ENCODE measurements around the gene MEIOSIN. TPM values are rescaled to one million over a fixed set of nuclear protein-coding genes. Genes with fewer than 3 reads are reported as not detected.
"Not testable (repeated sequence)": the region's sequence is repeated elsewhere in the genome, so short reads cannot be mapped to it uniquely, and the experiment has no call there.

MEIOSIN gene
- total RNA-seq, 2 experiments from 2014 or later: not detected

GRCh38 chr19:45739498-45740439 is 6.5 kb downstream of the MEIOSIN start:
- no peak overlapping the region for H3K27ac Mint-ChIP-seq
- intact Hi-C loops (cut with micrococcal nuclease): no loop called here
- peaks cover 2% of the 10 kb centered on the region for H3K27me3 Mint-ChIP-seq
- H3K4me3 Mint-ChIP-seq: no peak overlapping the region
- ATAC-seq: no peak
- no peaks in the 10 kb centered on the region for H3K4me1 Mint-ChIP-seq (ENCODE audit: low read depth)
- H3K36me3 Mint-ChIP-seq (ENCODE audit: low read depth): no peaks in the 10 kb centered on the region
- ChIA-PET POLR2A (interaction anchor here (0.6 kb wide), 1 partner anchor 87 kb away, joined by 3 read pairs; no protein-coding TSS in a partner anchor), CTCF (no interaction called here)
- no peaks in the 10 kb centered on the region for H3K9me3 Mint-ChIP-seq
- TF ChIP-seq, protein P1, sequence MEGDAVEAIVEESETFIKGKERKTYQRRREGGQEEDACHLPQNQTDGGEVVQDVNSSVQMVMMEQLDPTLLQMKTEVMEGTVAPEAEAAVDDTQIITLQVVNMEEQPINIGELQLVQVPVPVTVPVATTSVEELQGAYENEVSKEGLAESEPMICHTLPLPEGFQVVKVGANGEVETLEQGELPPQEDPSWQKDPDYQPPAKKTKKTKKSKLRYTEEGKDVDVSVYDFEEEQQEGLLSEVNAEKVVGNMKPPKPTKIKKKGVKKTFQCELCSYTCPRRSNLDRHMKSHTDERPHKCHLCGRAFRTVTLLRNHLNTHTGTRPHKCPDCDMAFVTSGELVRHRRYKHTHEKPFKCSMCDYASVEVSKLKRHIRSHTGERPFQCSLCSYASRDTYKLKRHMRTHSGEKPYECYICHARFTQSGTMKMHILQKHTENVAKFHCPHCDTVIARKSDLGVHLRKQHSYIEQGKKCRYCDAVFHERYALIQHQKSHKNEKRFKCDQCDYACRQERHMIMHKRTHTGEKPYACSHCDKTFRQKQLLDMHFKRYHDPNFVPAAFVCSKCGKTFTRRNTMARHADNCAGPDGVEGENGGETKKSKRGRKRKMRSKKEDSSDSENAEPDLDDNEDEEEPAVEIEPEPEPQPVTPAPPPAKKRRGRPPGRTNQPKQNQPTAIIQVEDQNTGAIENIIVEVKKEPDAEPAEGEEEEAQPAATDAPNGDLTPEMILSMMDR (IDR thresholded peaks at IDR 0.05): no peak
- no peak for DNase-seq

- Mint-ChIP-seq H3K27me3 (peaks cover 8% of the 10 kb centered on the region), H3K4me1 (ENCODE audit: low read depth) (no peaks in the 10 kb centered on the region), H3K27ac (no peak overlapping the region), H3K4me3 (no peak overlapping the region), H3K36me3 (ENCODE audit: low read depth) (no peaks in the 10 kb centered on the region), H3K9me3 (no peaks in the 10 kb centered on the region)
- TF ChIP-seq, protein P1 (IDR thresholded peaks at IDR 0.05): no peak
- ChIA-PET POLR2A (no interaction called here), CTCF (interaction anchor here (1.9 kb wide), 1 partner anchor 26 kb away, joined by 6 read pairs; the partner anchor contains the start of gene SIX5)
- intact Hi-C loops (cut with micrococcal nuclease): no loop called here
- DNase-seq (no peak), ATAC-seq (no peak)
Observed at GRCh38 chr19:45742969-45743368, 9.7 kb downstream of the MEIOSIN start.

GRCh38 chr19:45745606-45746005 is 12.4 kb downstream of the MEIOSIN start:
- ChIA-PET POLR2A (no interaction called here), CTCF (interaction anchor here (0.7 kb wide), 1 partner anchor 24 kb away, joined by 3 read pairs; no protein-coding TSS in a partner anchor)
- TF ChIP-seq, protein P1 (IDR thresholded peaks at IDR 0.05): no peak
- no peaks in the 10 kb centered on the region for H3K36me3 Mint-ChIP-seq (ENCODE audit: low read depth)
- ATAC-seq (no peak), DNase-seq (no peak)
- intact Hi-C loops (cut with micrococcal nuclease): no loop called here
- H3K4me3 Mint-ChIP-seq: no peak overlapping the region
- no peaks in the 10 kb centered on the region for H3K9me3 Mint-ChIP-seq
- H3K27me3 Mint-ChIP-seq: peaks cover 6% of the 10 kb centered on the region
- H3K27ac Mint-ChIP-seq: no peak overlapping the region
- no peaks in the 10 kb centered on the region for H3K4me1 Mint-ChIP-seq (ENCODE audit: low read depth)

GRCh38 chr19:45746866-45747265 is 13.6 kb downstream of the MEIOSIN start:
- Mint-ChIP-seq H3K4me3 (no peak overlapping the region), H3K9me3 (no peaks in the 10 kb centered on the region), H3K27me3 (peaks cover 6% of the 10 kb centered on the region), H3K27ac (no peak overlapping the region), H3K4me1 (ENCODE audit: low read depth) (no peaks in the 10 kb centered on the region), H3K36me3 (ENCODE audit: low read depth) (no peaks in the 10 kb centered on the region)
- POLR2A ChIA-PET: no interaction called here
- ATAC-seq (no peak), DNase-seq (no peak)
- TF ChIP-seq, protein P1 (IDR thresholded peaks at IDR 0.05): no peak
- CTCF ChIA-PET: no interaction called here
- intact Hi-C loops (cut with micrococcal nuclease): no loop called here

GRCh38 chr19:45747513-45747912 is 14.3 kb downstream of the MEIOSIN start:
- intact Hi-C loops (cut with micrococcal nuclease): no loop called here

GRCh38 chr19:45751483-45751882 is 18.2 kb downstream of the MEIOSIN start:
- CTCF ChIA-PET: interaction anchor here (0.6 kb wide), 1 partner anchor 642 kb away, joined by 3 read pairs; no protein-coding TSS in a partner anchor
- intact Hi-C loops (cut with micrococcal nuclease); ATAC-seq; DNase-seq; H3K27me3 Mint-ChIP-seq; H3K4me3 Mint-ChIP-seq; H3K27ac Mint-ChIP-seq; H3K36me3 Mint-ChIP-seq (ENCODE audit: low read depth); H3K9me3 Mint-ChIP-seq; POLR2A ChIA-PET; H3K4me1 Mint-ChIP-seq (ENCODE audit: low read depth): not testable (repeated sequence)

More at GRCh38 chr19:45747513-45747912, 14.3 kb downstream of the MEIOSIN start:
- POLR2A ChIA-PET: no interaction called here
- ATAC-seq: no peak
- Mint-ChIP-seq H3K4me3 (no peak overlapping the region), H3K27ac (no peak overlapping the region), H3K36me3 (ENCODE audit: low read depth) (no peaks in the 10 kb centered on the region), H3K27me3 (peaks cover 6% of the 10 kb centered on the region), H3K4me1 (ENCODE audit: low read depth) (no peaks in the 10 kb centered on the region), H3K9me3 (no peaks in the 10 kb centered on the region)
- TF ChIP-seq, protein P1 (IDR thresholded peaks at IDR 0.05): no peak
- no peak for DNase-seq
- CTCF ChIA-PET: no interaction called here
